ENCODE data around the gene BATF.
A peak's percentile ranks its signal among the peaks of the same experiment; 100 is the strongest.

The BATF gene

GRCh38 chr14:75578102-75578785 is 56.0 kb downstream of the BATF start, which contains the start of gene FLVCR2:
Gene FLVCR2 (plus strand): TSS chr14:75578620. CDS start chr14:75578973, 353 bp downstream.
- peaks cover 18 to 24% of the 10 kb centered on the region in 2 experiments for H3K4me1 ChIP-seq (ENCODE audit: control insufficient read depth in 1 of 2, insufficient read depth in 1 of 2, low read depth in 1 of 2, low read length in 1 of 2)
- peak within 1 kb of the TSS; percentile 56 for H3K27ac ChIP-seq
- H3K4me3 ChIP-seq (ENCODE audit: low read depth in 1 of 2, low read length in 1 of 2), result peak within 1 kb of the TSS; percentile 65
- H3K9me3 ChIP-seq, result no peaks in the 10 kb centered on the region
- H3K27me3 ChIP-seq, result peaks cover 19% of the 10 kb centered on the region
- TF ChIP-seq CTCF (IDR thresholded peaks at IDR 0.05), result no peak
- H3K36me3 ChIP-seq, result no peaks in the 10 kb centered on the region

DNA sequence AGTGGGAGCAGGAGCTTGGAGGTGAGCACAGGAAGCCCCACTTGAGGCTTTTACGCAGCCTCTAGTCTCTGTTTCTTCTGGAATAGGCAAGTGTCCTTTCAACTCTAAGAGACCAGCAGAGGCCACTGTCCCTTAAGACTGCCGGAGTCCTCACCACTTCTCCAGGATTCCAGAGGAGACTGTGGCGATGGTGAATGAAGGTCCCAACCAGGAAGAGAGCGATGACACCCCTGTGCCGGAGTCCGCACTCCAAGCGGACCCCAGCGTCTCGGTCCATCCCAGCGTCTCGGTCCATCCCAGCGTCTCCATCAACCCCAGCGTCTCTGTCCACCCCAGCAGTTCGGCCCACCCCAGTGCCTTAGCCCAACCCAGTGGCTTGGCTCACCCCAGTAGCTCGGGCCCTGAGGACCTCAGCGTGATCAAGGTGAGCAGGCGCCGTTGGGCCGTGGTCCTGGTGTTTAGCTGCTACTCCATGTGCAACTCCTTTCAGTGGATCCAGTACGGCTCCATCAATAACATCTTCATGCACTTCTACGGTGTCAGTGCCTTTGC is 56.6 kb downstream of the BATF start:
- no peak for TF ChIP-seq CTCF (IDR thresholded peaks at IDR 0.05)
- H3K36me3 ChIP-seq, result no peaks in the 10 kb centered on the region
- peaks cover 18 to 24% of the 10 kb centered on the region in 2 experiments for H3K4me1 ChIP-seq (ENCODE audit: control insufficient read depth in 1 of 2, insufficient read depth in 1 of 2, low read depth in 1 of 2, low read length in 1 of 2)
- H3K27ac ChIP-seq, result peak overlapping the region; percentile 56
- H3K27me3 ChIP-seq, result peaks cover 19% of the 10 kb centered on the region
- no peaks in the 10 kb centered on the region for H3K9me3 ChIP-seq
- peak overlapping the region; percentile 65 for H3K4me3 ChIP-seq (ENCODE audit: low read depth in 1 of 2, low read length in 1 of 2)

DNA sequence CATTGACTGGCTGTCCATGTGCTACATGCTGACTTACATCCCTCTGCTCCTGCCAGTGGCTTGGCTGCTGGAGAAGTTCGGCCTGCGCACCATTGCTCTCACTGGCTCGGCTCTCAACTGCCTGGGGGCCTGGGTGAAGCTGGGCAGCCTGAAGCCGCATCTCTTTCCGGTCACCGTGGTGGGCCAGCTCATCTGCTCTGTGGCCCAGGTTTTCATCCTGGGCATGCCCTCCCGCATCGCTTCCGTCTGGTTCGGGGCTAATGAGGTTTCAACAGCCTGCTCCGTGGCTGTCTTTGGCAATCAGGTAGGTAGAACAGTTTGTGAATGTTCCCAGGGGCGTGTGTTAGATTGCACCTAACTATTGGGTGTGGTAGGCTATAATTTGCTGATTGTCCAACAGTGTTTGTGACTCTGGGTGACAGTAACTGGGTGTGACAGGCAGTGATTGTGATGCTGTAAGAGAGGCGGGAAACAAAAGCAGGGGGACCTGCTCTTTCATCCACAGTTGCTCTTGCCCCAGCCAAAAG is 57.1 kb downstream of the BATF start:
- Histone ChIP-seq H3K27ac (no peak overlapping the region), H3K4me3 (ENCODE audit: low read depth in 1 of 2, low read length in 1 of 2) (peak overlapping the region; percentile 65), H3K27me3 (peaks cover 19% of the 10 kb centered on the region), H3K4me1 (ENCODE audit: control insufficient read depth in 1 of 2, insufficient read depth in 1 of 2, low read depth in 1 of 2, low read length in 1 of 2) (peaks cover 18 to 24% of the 10 kb centered on the region in 2 experiments), H3K36me3 (no peaks in the 10 kb centered on the region), H3K9me3 (no peaks in the 10 kb centered on the region)
- TF ChIP-seq CTCF (IDR thresholded peaks at IDR 0.05), result no peak

DNA sequence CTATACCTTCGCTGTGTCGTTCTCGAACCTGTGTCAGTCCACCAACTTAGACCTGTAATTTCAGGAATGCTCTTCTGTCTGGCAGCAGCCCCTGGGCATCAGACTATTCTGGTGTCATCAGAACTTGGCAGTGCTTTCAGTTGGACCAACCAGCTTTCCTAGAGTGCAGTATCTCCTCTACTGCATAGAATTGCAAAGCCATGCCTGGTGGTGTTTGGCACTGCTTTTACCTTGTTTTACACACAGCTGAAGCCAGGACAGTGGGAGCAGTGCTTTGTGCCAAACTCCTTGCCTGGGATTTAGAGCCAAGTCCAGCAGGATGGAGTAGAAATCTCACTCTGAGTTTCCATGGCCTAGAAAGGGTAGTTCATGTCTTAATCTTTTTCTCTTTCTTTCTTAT is 57.6 kb downstream of the BATF start:
- Histone ChIP-seq H3K4me3 (ENCODE audit: low read depth in 1 of 2, low read length in 1 of 2) (no peak overlapping the region), H3K27me3 (peaks cover 19% of the 10 kb centered on the region), H3K9me3 (no peaks in the 10 kb centered on the region), H3K4me1 (ENCODE audit: control insufficient read depth in 1 of 2, insufficient read depth in 1 of 2, low read depth in 1 of 2, low read length in 1 of 2) (peaks cover 18 to 24% of the 10 kb centered on the region in 2 experiments), H3K27ac (no peak overlapping the region), H3K36me3 (no peaks in the 10 kb centered on the region)
- no peak for TF ChIP-seq CTCF (IDR thresholded peaks at IDR 0.05)

DNA sequence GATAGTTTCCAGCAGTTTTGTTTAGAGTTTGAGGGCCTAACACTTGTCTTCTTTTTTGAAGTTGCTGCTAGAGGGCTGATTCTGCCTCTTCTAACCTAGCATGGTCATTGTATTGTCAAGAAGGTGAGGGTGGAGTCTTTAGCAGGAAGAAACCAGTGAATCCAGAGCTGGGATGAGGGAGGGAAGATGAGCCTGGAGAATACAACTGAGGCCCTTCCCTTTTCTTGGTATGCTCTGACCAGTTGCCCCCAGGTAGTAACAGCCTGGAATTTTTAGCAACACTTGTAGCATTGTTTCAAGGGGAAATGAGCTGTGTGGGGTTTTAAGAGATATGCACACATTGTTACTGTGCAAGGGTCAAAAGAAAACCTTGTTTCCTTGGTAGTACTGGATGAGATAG is 65.1 kb downstream of the BATF start:
- Histone ChIP-seq H3K9me3 (no peaks in the 10 kb centered on the region), H3K4me1 (ENCODE audit: control insufficient read depth in 1 of 2, insufficient read depth in 1 of 2, low read depth in 1 of 2, low read length in 1 of 2) (no peaks in the 10 kb centered on the region), H3K36me3 (no peaks in the 10 kb centered on the region), H3K27me3 (no peaks in the 10 kb centered on the region), H3K27ac (no peak overlapping the region), H3K4me3 (ENCODE audit: low read depth in 1 of 2, low read length in 1 of 2) (no peak overlapping the region)
- TF ChIP-seq CTCF (IDR thresholded peaks at IDR 0.05), result no peak
